Activated CD8-positive, alpha-beta memory T cell treated with anti-CD3 and anti-CD28 coated beads for 24 hours (primary cell): ENCODE data around the gene FOXB1.

Experiments used
- DNase-seq: peaks from one replicate; pipeline ENCODE4 v3.0.0-alpha.2; 2020

FOXB1 gene

GRCh38 chr15:59999612-60000112 is 4.4 kb upstream of the FOXB1 start:
- DNase-seq: no peak

- no peak for DNase-seq
Observed at GRCh38 chr15:60000113-60000823, 3.8 kb upstream of the FOXB1 start.

- DNase-seq: no peak
Observed at GRCh38 chr15:60000824-60001609, 3.1 kb upstream of the FOXB1 start.

GRCh38 chr15:60001610-60002527 is 2.2 kb upstream of the FOXB1 start:
- no peak for DNase-seq

GRCh38 chr15:60002528-60003218 is 1.4 kb upstream of the FOXB1 start:
- no peak for DNase-seq

GRCh38 chr15:60003243-60004008 is 685 bp upstream of the FOXB1 start:
- peak; percentile 66 for DNase-seq

- DNase-seq: peak; percentile 72
Observed at GRCh38 chr15:60004846-60005351, 788 bp downstream of the FOXB1 start.

- no peak for DNase-seq
Observed at GRCh38 chr15:60005352-60006202, 1.5 kb downstream of the FOXB1 start.

GRCh38 chr15:60006203-60006862 is 2.2 kb downstream of the FOXB1 start:
- DNase-seq: peak; percentile 78

GRCh38 chr15:60006873-60007272 is 2.8 kb downstream of the FOXB1 start:
- no peak for DNase-seq

GRCh38 chr15:60009124-60009960 is 5.2 kb downstream of the FOXB1 start:
- no peak for DNase-seq

- no peak for DNase-seq
Observed at GRCh38 chr15:60009980-60010732, 6.0 kb downstream of the FOXB1 start.

GRCh38 chr15:60010858-60011257 is 6.7 kb downstream of the FOXB1 start:
- DNase-seq: no peak

GRCh38 chr15:60012695-60013094 is 8.6 kb downstream of the FOXB1 start:
- no peak for DNase-seq

- DNase-seq: no peak
Observed at GRCh38 chr15:60017538-60018520, 13.7 kb downstream of the FOXB1 start.

- no peak for DNase-seq
Observed at GRCh38 chr15:60020736-60021135, 16.6 kb downstream of the FOXB1 start.
